Subcutaneous adipose tissue (tissue), 4 donors: Measurements from ENCODE around the gene VPS18. TPM values are rescaled to one million over a fixed set of nuclear protein-coding genes. Genes with fewer than 3 reads are reported as not detected.

Experiments
- CTCF ChIP-seq: fragments of 450-650 bp; IDR thresholded peaks from one replicate; pipeline ENCODE4 v1.5.1; 2016; ENCODE audit warnings: low read depth, mild to moderate bottlenecking, control low read depth, antibody characterized with exemption, moderate library complexity
- total RNA-seq, 4 donors: library from RNA; depleted of rRNA; stranded (reverse); fragments of >200 nt; gene quantifications; one replicate each; pipeline ENCODE4 v1.1.0, GENCODE V29; 2016

The VPS18 gene
- total RNA-seq, 4 donors from 2014 or later, result 10.9 to 20.9 (median 19.6) TPM

- TF ChIP-seq CTCF, result no peak
Measured at GRCh38 chr15:40881351-40881750, 12.9 kb upstream of the VPS18 start.

- no peak for TF ChIP-seq CTCF
Measured at GRCh38 chr15:40886586-40886985, 7.7 kb upstream of the VPS18 start.

GRCh38 chr15:40889112-40889511 is 5.1 kb upstream of the VPS18 start:
- no peak for TF ChIP-seq CTCF

GRCh38 chr15:40891138-40891537 is 3.1 kb upstream of the VPS18 start:
- no peak for TF ChIP-seq CTCF

- TF ChIP-seq CTCF, result no peak
Measured at GRCh38 chr15:40891810-40892446, 2.3 kb upstream of the VPS18 start.

GRCh38 chr15:40892447-40893012 is 1.7 kb upstream of the VPS18 start:
- no peak for TF ChIP-seq CTCF

- no peak for TF ChIP-seq CTCF
Measured at GRCh38 chr15:40893019-40893670, 1.1 kb upstream of the VPS18 start.
